Measurements from ENCODE around the gene CHP2.
"Not testable (repeated sequence)": the region's sequence is repeated elsewhere in the genome, so short reads cannot be mapped to it uniquely, and the experiment has no call there.

The CHP2 gene

GRCh38 chr16:23754594-23755483 lies at the start of gene CHP2:
Gene CHP2 (plus strand): TSS chr16:23755026. CDS start chr16:23755050, 24 bp downstream.
- DNase-seq: no peak

DNA sequence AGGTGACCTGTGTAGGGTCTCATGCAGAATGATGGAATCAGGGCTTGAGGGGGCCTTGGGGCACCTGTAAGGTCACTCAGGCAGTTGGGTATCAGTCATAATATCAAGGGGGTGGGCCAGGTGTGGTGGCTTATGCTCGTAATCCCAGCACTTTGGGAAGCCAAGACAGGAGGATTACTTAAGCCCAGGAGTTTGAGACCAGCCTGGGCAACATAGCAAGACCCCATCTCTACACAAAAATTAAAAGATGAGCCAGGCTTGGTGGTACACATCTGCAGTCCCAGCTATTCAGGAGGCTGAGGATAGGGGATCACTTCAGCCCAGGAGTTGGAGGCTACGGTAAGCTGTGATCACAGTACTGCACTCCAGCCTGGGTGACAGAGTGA lies 49.3 kb upstream of the CHP2 start:
- DNase-seq: no peak

DNA sequence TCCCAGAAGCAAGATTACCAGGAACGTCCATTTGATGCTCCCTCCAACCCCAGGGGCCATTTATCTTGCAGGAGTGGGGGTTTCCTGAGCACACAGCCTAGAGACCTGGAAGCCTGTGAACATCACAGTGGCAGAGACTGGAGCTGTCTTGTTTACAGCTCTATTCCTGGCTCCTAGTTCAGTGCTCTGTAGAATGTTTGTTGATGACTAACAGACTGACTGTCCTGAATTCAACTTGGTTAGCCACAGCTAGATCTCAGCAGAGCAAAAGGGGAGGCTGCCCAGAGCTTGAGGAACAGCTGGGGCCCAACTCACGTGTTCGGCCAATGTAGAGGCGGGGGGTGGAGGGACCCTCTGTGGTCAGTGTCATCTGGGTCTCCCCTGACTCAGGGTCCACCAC lies 48.4 kb upstream of the CHP2 start:
- DNase-seq: no peak

GRCh38 chr16:23709536-23709935 lies 45.3 kb upstream of the CHP2 start:
- no peak for DNase-seq

DNA sequence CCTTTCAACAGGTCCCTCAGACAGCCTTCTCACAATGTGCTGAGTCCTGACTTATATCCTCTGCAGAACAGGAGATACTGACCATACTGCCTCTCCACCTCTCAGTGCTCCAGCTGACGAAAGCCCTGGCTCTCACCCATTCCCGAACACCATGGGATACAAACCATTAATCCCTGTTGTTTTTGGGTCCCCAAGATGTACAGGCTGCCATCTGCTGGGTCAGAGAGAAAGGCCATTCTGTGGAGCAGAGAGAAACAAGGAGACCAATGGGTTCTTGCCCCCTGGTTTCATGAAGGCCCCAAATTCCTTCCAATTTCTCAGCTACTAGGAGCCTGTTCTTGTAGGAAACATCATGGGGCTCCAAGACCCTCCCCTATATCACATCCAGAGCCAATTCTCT lies 44.8 kb upstream of the CHP2 start:
- no peak for DNase-seq

- no peak for DNase-seq
These were observed 44.3 kb upstream of the CHP2 start for GRCh38 chr16:23710504-23710903.

- DNase-seq: no peak
These were observed 43.0 kb upstream of the CHP2 start for GRCh38 chr16:23711785-23712184.

GRCh38 chr16:23712976-23713375 lies 41.9 kb upstream of the CHP2 start, which contains the start of gene ERN2:
Gene ERN2 (minus strand): TSS chr16:23713222. CDS start chr16:23713187, 35 bp downstream.
- DNase-seq: no peak

DNA sequence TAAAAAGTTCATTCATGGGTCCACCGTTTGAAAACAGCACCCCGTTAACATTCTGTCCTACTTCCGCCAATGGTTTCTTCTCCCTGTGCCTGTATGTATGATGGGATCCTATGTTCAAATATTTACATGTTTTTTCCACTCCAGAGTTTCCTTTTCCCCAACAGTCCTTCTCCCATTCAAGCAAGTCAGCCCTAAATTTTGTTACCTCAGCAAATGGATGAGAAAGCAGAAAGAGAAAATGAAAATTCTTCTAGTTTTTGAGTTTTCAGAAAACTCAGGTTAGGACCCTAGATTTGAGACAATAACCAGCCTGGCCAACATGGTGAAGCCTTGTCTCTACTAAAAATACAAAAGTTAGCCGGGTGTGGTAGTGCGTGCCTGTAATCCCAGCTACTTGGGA lies 38.3 kb upstream of the CHP2 start:
- no peak for DNase-seq

DNA sequence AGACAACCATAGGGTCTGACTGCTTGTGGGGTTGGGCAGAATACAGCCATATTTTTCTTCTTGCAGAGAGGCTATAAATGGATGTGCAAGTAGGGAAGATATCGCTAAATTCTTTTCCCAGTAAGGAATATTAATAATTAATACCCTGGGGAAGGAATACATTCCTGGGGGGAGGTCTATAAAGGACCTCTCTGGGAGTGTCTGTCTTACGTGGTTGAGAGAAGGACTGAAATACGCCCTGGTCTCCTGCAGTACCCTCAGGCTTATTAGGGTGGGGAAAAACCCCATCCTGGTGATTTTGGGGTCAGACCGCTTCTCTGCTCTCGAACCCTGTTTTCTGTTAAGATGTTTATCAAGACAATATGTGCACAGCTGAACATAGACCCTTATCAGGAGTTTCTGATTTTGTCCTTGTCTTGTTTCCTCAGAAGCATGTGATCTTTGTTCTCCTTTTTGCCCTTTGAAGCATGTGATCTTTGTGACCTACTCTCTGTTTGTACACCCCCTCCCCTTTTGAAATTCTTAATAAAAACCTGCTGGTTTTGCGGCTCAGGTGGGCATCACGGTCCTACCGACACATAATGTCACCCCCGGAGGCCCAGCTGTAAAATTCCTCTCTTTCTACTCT lies 32.1 kb upstream of the CHP2 start:
- DNase-seq: not testable (repeated sequence)

- no peak for DNase-seq
These were observed 30.6 kb upstream of the CHP2 start for GRCh38 chr16:23724096-23724784.

DNA sequence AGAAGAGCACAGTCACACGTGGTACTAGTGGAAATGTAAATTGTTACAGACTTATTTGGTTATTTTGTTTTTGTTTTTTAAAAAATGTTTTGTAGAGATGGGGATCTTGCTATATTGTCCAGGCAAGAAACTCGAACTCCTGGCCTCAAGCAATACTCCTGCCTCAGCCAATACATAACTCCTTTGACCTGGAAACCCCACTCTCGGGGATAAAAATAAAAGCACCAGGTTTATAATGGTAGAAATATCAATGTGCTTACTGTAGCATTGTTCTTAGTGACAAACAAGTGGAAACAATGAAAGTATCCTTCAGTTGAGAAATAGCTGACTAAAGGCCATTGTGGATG lies 30.1 kb upstream of the CHP2 start:
- DNase-seq: no peak

DNA sequence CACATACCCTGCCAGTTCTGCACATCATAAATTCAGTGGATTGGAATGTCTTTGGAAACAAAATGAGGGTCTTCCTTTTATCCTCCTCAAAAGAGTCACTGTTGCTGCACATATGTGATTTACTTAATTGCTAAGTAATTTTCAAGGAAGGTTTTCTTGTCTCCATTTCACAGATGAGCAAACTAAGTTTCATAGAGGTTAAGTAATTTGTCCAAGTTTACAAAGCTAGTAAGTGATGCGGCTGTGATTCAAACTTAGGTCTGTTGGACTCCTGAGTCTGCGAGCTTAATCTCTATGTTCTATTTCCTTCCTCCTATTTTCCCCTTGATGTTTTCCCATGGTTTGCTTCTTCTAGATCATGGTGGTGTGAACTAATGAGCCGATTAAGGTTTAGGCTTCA lies 28.1 kb upstream of the CHP2 start:
- DNase-seq: no peak

GRCh38 chr16:23728112-23728477 lies 26.7 kb upstream of the CHP2 start:
- no peak for DNase-seq

DNA sequence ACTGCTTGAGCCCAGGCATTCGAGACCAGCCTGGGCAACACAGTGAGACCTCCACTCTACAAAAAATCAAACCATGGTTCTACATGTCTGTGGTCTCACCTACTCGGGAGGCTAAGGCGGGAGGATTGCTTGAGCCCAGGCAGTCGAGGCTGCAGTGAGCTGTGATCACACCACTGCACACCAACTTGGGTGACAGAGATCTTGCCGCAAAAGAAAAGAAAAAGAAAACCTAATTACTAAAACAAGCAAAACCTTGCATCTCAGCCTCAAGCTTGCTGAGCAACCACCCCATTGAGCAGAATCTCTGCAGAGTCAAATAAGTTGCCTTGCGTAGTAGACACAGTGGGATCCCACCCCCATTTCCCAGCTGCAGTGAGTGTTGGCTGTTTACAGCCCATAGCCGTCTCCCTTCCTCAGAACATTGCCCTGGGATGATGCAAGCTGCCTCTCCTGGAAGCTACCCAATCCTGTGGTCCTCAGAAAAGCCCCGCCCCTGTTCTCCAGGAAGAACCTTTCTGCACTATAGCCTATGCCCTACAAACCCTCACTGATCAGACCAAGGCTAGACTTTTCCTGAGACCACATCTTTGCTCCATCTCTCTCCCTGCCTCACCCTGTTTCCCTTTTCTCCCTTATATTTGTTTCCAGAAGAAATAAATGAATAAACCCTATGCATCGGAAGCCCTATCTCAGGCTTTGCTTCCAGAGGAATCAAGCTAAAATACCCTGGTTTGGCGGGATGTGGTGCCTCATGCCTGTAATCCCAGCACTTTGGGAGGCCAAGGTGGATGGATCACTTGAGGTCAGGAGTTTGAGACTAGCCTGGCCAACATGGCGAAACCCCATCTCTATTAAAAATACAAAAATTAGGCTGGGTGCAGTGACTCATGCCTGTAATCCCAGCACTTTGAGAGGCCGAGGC lies 25.1 kb upstream of the CHP2 start:
- DNase-seq: no peak

DNA sequence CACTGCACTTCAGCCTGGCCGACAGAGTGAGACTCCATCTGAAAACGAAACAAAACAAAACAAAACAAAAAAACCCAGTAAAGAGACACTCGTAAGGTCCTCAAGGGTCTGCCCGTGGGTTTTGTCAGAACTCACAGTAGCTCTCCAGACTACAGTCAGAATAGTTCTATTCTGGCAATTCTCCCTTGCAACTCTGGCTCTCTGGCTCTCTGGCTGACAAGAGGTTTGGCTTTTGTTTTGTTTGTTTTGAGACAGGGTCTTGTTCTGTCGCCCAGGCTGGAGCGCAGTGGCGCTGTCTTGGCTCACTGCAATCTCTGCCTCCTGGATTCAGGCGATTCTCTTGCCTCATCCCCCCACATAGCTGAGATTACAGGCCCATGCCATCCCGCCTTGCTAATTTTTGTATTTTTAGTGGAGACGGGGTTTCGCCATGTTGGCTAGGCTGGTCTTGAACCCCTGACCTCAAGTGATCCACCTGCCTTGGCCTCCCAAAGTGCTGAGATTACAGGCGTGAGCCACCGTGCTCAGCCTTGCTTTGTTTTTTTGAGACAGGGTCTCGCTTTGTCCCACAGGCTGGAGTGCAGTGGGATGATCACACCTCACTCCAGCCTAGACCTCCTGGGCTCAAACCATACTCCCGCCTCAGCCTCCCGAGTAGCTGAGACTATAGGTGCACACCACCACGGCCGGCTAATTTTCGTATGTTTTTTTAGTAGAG lies 20.5 kb upstream of the CHP2 start:
- no peak for DNase-seq

DNA sequence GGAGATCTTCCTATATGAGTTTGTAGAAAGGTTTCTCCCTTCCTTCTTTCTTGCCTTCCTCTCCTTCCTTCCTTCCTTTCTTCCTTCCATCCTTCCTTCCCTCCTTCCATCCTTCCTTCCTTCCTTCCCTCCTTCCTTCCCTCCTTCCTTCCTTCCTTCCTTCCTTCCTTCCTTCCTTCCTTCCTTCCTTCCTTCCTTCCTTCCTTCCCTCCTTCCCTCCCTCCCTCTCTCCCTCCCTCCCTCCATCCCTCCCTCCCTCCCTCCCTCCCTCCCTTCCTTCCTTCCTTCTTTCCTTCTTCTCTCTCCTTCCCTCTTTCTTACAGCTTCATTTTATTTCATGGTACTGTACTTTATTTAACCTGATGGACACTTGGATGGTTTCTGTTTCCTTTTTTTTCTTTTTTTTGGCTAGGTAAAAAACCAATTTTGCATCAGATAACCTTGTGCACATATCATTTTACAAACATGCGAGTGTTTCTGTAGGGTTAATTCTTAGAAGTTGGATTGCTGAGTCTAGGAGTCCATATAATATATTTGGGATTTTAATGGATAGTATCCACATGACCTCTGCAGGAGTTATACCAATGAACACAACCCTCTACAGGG lies 17.3 kb upstream of the CHP2 start:
- DNase-seq: not testable (repeated sequence)

GRCh38 chr16:23739516-23739915 lies 15.3 kb upstream of the CHP2 start:
- no peak for DNase-seq

GRCh38 chr16:23741675-23742303 lies 13.0 kb upstream of the CHP2 start:
- no peak for DNase-seq

GRCh38 chr16:23742766-23743165 lies 12.1 kb upstream of the CHP2 start:
- DNase-seq: no peak

DNA sequence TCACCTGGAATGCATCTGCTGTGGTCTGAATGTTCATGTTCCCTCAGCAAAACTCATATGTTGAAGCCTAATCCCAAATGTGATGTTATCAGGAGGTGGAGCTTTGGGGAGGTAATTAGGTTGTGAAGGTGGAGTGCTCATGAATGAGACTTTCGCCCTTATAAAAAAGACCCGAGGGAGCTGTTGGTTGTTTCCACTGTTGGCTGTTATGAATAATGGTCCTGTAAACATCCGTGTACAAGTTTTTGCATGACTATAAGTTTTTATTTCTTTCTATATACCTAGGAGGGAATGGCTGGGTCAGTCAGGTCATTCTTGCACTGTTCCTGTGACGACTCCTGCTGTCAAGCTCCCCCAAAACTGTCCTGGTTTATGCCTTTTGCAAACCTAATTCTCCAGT lies 9.6 kb upstream of the CHP2 start:
- DNase-seq: no peak
